ENCODE results near the gene OTX1.

DNA sequence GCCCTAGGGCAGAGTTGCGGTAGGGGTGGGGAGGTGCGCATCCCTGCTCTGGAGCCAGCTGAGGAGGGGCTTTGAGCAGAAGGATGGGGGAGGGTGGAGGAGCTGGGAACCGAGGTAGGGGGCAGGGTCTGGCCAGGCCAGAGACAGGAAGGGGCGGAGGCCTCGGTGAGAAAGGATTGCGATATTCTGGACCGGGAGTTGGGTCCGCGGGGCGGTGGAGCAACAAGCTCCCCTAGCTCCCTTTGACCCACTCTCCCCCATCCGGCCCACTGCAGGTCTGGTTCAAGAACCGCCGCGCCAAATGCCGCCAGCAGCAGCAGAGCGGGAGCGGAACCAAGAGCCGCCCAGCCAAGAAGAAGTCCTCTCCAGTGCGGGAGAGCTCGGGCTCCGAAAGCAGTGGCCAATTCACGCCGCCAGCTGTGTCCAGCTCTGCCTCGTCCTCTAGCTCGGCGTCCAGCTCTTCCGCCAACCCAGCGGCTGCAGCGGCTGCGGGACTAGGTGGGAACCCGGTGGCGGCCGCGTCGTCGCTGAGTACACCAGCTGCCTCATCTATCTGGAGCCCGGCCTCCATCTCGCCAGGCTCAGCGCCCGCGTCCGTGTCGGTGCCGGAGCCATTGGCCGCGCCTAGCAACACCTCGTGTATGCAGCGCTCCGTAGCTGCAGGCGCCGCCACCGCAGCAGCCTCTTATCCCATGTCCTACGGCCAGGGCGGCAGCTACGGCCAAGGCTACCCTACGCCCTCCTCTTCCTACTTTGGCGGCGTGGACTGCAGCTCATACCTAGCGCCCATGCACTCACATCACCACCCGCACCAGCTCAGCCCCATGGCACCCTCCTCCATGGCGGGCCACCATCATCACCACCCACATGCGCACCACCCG, 4.8 kb downstream of the OTX1 start:
- no peak for TF ChIP-seq POLR2A (IDR thresholded peaks at IDR 0.05; ENCODE audit: low read length)
- TF ChIP-seq GATA1 (IDR thresholded peaks at IDR 0.05; ENCODE audit: low read depth, low read length) = no peak

Data from erythroblast (primary cell).